GM10248 (cell line): ENCODE measurements around the gene CDC5L.

Source experiments
- CTCF ChIA-PET: fragments of 300-600 bp; sonication (Branson Sonifier 250); formaldehyde crosslinking; extraction: SDS; loops from one replicate; lab custom pipeline; 2021; ENCODE audit warnings: antibody characterized with exemption; lab: Yijun Ruan, JAX
- POLR2A ChIA-PET: fragments of 350-650 bp; sonication (Branson Sonifier 250); formaldehyde crosslinking; extraction: SDS; loops from one replicate; lab custom pipeline; 2020; ENCODE audit warnings: antibody characterized with exemption; lab: Yijun Ruan, JAX
- DNase-seq: peaks from one replicate; pipeline ENCODE4 v3.0.0; 2012; ENCODE audit errors: extremely low spot score
- TF ChIP-seq, protein P1 (sequence below): IDR thresholded peaks from 2 replicates; pipeline ENCODE4 v1.5.1; 2012; ENCODE audit warnings: mild to moderate bottlenecking, low read depth; ENCODE audit errors: extremely low read depth, missing control alignments, control extremely low read depth

CDC5L gene

DNA sequence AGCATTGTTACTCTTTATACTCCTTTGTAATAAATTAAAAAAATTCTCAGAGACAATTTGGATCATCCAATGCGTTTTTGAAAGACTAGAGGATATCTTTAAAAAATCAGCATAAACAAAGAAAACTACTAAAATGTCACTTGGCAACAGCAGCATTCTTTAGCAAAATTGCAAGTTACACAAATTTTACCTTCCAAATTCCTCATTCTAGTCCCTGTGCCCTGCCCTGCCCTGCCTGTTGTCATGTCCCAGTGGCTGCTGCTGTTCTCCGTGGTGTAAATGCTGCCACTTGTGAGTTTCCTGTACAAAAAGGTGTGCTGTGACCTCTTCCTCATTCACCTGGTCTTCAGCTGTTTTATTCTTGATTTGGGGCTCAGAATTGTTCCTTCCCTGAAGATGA, 83.2 kb downstream of the CDC5L start:
- DNase-seq, result no peak
- TF ChIP-seq, protein P1, sequence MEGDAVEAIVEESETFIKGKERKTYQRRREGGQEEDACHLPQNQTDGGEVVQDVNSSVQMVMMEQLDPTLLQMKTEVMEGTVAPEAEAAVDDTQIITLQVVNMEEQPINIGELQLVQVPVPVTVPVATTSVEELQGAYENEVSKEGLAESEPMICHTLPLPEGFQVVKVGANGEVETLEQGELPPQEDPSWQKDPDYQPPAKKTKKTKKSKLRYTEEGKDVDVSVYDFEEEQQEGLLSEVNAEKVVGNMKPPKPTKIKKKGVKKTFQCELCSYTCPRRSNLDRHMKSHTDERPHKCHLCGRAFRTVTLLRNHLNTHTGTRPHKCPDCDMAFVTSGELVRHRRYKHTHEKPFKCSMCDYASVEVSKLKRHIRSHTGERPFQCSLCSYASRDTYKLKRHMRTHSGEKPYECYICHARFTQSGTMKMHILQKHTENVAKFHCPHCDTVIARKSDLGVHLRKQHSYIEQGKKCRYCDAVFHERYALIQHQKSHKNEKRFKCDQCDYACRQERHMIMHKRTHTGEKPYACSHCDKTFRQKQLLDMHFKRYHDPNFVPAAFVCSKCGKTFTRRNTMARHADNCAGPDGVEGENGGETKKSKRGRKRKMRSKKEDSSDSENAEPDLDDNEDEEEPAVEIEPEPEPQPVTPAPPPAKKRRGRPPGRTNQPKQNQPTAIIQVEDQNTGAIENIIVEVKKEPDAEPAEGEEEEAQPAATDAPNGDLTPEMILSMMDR, result no peak
- ChIA-PET CTCF (interaction anchor here (0.8 to 5.5 kb wide), 11 partner anchors 8 to 42 kb away, joined by 3 to 83 read pairs (median 4); no protein-coding TSS in a partner anchor), POLR2A (no interaction called here)

GRCh38 chr6:44471271-44471981, 83.9 kb downstream of the CDC5L start:
- ChIA-PET POLR2A (no interaction called here), CTCF (interaction anchor here (5.5 kb wide), 1 partner anchor 13 kb away, joined by 83 read pairs; no protein-coding TSS in a partner anchor)
- TF ChIP-seq, protein P1, result no peak
- DNase-seq, result no peak

- ChIA-PET CTCF (interaction anchor here (5.5 kb wide), 1 partner anchor 14 kb away, joined by 83 read pairs; no protein-coding TSS in a partner anchor), POLR2A (no interaction called here)
- DNase-seq, result no peak
- TF ChIP-seq, protein P1, result no peak
Observed at GRCh38 chr6:44472250-44472945, 84.9 kb downstream of the CDC5L start.

GRCh38 chr6:44473393-44474189, 86.1 kb downstream of the CDC5L start:
- CTCF ChIA-PET, result interaction anchor here (1.1 to 5.5 kb wide), 3 partner anchors 9 to 1449 kb away, joined by 3 to 83 read pairs (median 4); no protein-coding TSS in a partner anchor
- TF ChIP-seq, protein P1, result no peak
- POLR2A ChIA-PET, result no interaction called here
- DNase-seq, result no peak

GRCh38 chr6:44474190-44474631, 86.7 kb downstream of the CDC5L start:
- TF ChIP-seq, protein P1, result no peak
- DNase-seq, result no peak
- CTCF ChIA-PET, result interaction anchor here (1.1 to 3.4 kb wide), 4 partner anchors 12 to 1449 kb away, joined by 4 to 38 read pairs (median 8); no protein-coding TSS in a partner anchor
- POLR2A ChIA-PET, result no interaction called here

GRCh38 chr6:44474643-44475042, 87.1 kb downstream of the CDC5L start:
- TF ChIP-seq, protein P1, result no peak
- POLR2A ChIA-PET, result no interaction called here
- CTCF ChIA-PET, result interaction anchor here (0.7 to 4.0 kb wide), 22 partner anchors 8 to 1448 kb away, joined by 3 to 52 read pairs (median 8); no protein-coding TSS in a partner anchor
- DNase-seq, result no peak
